K562 (cell line): ENCODE measurements around the gene MCU.

ENCODE experiments used
- ETS1 ChIP-seq: conservative IDR thresholded peaks from 2 replicates; pipeline ENCODE4 v1.6.1; 2011; ENCODE audit warnings: low read depth, mild to moderate bottlenecking, low read length; ENCODE audit not compliant: control insufficient read depth
- HDAC2 ChIP-seq: fragments of 450-650 bp; IDR thresholded peaks from 2 replicates; pipeline ENCODE4 v1.6.1; 2016; ENCODE audit warnings: mild to moderate bottlenecking
- RFX1 ChIP-seq: fragments of 450-650 bp; IDR thresholded peaks from 2 replicates; pipeline ENCODE4 v1.6.1; 2016; ENCODE audit warnings: mild to moderate bottlenecking, moderate library complexity
- RFX7 ChIP-seq: fragments of 250-450 bp; sonication (Bioruptor Pico); IDR thresholded peaks from 2 replicates; pipeline ENCODE4 v1.5.1; 2021; ENCODE audit warnings: mild to moderate bottlenecking
- SMC3 ChIP-seq: conservative IDR thresholded peaks from 2 replicates; pipeline ENCODE4 v1.6.1; 2011; ENCODE audit warnings: low read depth, low read length, improper control_type of control experiment; ENCODE audit not compliant: insufficient read depth
- TF ChIP-seq, protein P1 (sequence below): fragments of 250-450 bp; sonication (Bioruptor Pico); IDR thresholded peaks from 2 replicates; pipeline ENCODE4 v1.8.0; 2021; ENCODE audit warnings: moderate library complexity, mild to moderate bottlenecking, inconsistent platforms

DNA sequence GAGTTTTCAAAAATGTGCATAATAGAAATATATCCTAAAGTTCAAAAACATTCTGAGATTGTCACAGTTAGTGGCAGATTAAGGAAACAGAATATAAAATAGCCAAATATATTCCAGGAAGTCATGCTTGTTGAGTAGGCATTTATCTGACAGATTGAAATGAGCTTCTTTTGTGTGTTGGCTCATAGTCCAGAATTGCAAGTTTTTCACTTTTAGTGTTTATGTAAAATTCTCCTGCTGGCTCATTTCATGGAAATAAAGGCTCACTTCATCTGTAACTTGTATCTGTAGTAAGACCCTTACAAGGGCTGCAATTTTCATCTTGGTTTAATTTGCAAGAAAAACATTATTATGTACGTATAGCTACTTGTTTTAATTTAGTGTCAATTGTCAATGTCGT, 93.5 kb downstream of the MCU start:
- TF ChIP-seq SMC3 (no peak), HDAC2 (no peak), RFX7 (CRISPR knock-in tag) (no peak), ETS1 (no peak), RFX1 (no peak)
- TF ChIP-seq, protein P1, sequence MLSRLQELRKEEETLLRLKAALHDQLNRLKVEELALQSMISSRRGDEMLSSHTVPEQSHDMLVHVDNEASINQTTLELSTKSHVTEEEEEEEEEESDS (CRISPR knock-in tag), result no peak
